Measurements from ENCODE around the gene GUCY2C. TPM values are rescaled to one million over a fixed set of nuclear protein-coding genes. Genes with fewer than 3 reads are reported as not detected.

The GUCY2C gene
- total RNA-seq, 1 experiment from 2014 or later = 0.48 TPM

- no peak overlapping the region for H3K4me2 ChIP-seq (ENCODE audit: low read depth, low read length, poor library complexity, severe bottlenecking)
- no peak overlapping the region for H3K9ac ChIP-seq (ENCODE audit: low read length)
- no peaks in the 10 kb centered on the region for H3K36me3 ChIP-seq (ENCODE audit: insufficient read depth, low read length)
- H3K27me3 ChIP-seq (ENCODE audit: low read length) = no peaks in the 10 kb centered on the region
- no peaks in the 10 kb centered on the region for H4K20me1 ChIP-seq (ENCODE audit: insufficient read depth, low read depth, low read length)
- no peak overlapping the region for H3K27ac ChIP-seq (ENCODE audit: low read length)
- no peaks in the 10 kb centered on the region for H3K9me3 ChIP-seq (ENCODE audit: low read length)
- no peak overlapping the region for H3K4me3 ChIP-seq (ENCODE audit: low read length)
- peak; percentile 76 for DNase-seq
- no peaks in the 10 kb centered on the region for H3K79me2 ChIP-seq (ENCODE audit: low read length)
- H3K9me2 ChIP-seq (replicated peaks; ENCODE audit: insufficient read depth, low read length) = no peaks in the 10 kb centered on the region
- peaks cover 43% of the 10 kb centered on the region for H3K4me1 ChIP-seq (ENCODE audit: low read length)
- H2AFZ ChIP-seq (ENCODE audit: low read length) = no peak overlapping the region
Measured at GRCh38 chr12:14572401-14572800, 124.0 kb downstream of the GUCY2C start.

DNA sequence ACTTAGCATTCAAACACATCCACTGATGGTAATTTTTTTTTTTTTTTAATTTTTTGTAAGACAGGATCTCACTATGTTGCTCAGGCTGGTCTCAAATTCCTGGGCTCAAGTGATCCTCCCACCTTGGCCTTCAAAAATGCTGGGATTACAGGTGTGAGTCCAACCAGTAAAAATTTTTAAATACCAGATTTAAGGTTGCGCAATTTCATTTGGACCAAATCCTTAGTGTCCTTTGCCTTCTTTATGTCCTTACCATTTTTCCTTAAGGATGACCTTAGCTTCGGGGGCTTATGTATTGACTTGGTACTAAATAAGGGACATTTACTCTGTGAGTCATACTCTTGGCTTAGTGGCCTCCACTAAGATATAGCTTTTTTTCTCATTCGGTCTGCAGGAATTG, 124.6 kb downstream of the GUCY2C start:
- H3K27ac ChIP-seq (ENCODE audit: low read length) = no peak overlapping the region
- H3K9me3 ChIP-seq (ENCODE audit: low read length) = no peaks in the 10 kb centered on the region
- H3K4me3 ChIP-seq (ENCODE audit: low read length) = no peak overlapping the region
- no peak overlapping the region for H3K9ac ChIP-seq (ENCODE audit: low read length)
- H3K4me2 ChIP-seq (ENCODE audit: low read depth, low read length, poor library complexity, severe bottlenecking) = no peak overlapping the region
- DNase-seq = no peak
- no peaks in the 10 kb centered on the region for H3K36me3 ChIP-seq (ENCODE audit: insufficient read depth, low read length)
- no peak overlapping the region for H2AFZ ChIP-seq (ENCODE audit: low read length)
- H3K27me3 ChIP-seq (ENCODE audit: low read length) = no peaks in the 10 kb centered on the region
- H3K79me2 ChIP-seq (ENCODE audit: low read length) = no peaks in the 10 kb centered on the region
- peaks cover 37% of the 10 kb centered on the region for H3K4me1 ChIP-seq (ENCODE audit: low read length)
- H3K9me2 ChIP-seq (replicated peaks; ENCODE audit: insufficient read depth, low read length) = no peaks in the 10 kb centered on the region
- no peaks in the 10 kb centered on the region for H4K20me1 ChIP-seq (ENCODE audit: insufficient read depth, low read depth, low read length)

GRCh38 chr12:14570231-14570630, 126.2 kb downstream of the GUCY2C start:
- Histone ChIP-seq H3K4me3 (ENCODE audit: low read length) (no peak overlapping the region), H3K9me2 (replicated peaks; ENCODE audit: insufficient read depth, low read length) (no peaks in the 10 kb centered on the region), H3K79me2 (ENCODE audit: low read length) (no peaks in the 10 kb centered on the region), H3K27ac (ENCODE audit: low read length) (no peak overlapping the region), H3K4me2 (ENCODE audit: low read depth, low read length, poor library complexity, severe bottlenecking) (no peak overlapping the region), H3K9me3 (ENCODE audit: low read length) (no peaks in the 10 kb centered on the region), H3K36me3 (ENCODE audit: insufficient read depth, low read length) (no peaks in the 10 kb centered on the region), H3K9ac (ENCODE audit: low read length) (no peak overlapping the region), H3K27me3 (ENCODE audit: low read length) (no peaks in the 10 kb centered on the region), H3K4me1 (ENCODE audit: low read length) (peaks cover 22% of the 10 kb centered on the region), H4K20me1 (ENCODE audit: insufficient read depth, low read depth, low read length) (no peaks in the 10 kb centered on the region), H2AFZ (ENCODE audit: low read length) (no peak overlapping the region)
- DNase-seq = no peak

GRCh38 chr12:14567351-14568162, 128.8 kb downstream of the GUCY2C start, which contains the start of gene PLBD1:
PLBD1 (minus strand) TSS chr12:14567883; CDS start chr12:14567696, 187 bp downstream.
- H2AFZ ChIP-seq (ENCODE audit: low read length) = no peak within 1 kb of the TSS
- peaks cover 5% of the 10 kb centered on the region; the same call in 1 of the 2 replicates for H3K4me1 ChIP-seq (ENCODE audit: low read length)
- H3K27me3 ChIP-seq (ENCODE audit: low read length) = no peaks in the 10 kb centered on the region
- no peak within 1 kb of the TSS for H3K4me3 ChIP-seq (ENCODE audit: low read length)
- H3K27ac ChIP-seq (ENCODE audit: low read length) = no peak within 1 kb of the TSS
- no peak within 1 kb of the TSS for H3K4me2 ChIP-seq (ENCODE audit: low read depth, low read length, poor library complexity, severe bottlenecking)
- H3K9me2 ChIP-seq (replicated peaks; ENCODE audit: insufficient read depth, low read length) = no peaks in the 10 kb centered on the region
- no peaks in the 10 kb centered on the region for H3K9me3 ChIP-seq (ENCODE audit: low read length)
- no peaks in the 10 kb centered on the region for H4K20me1 ChIP-seq (ENCODE audit: insufficient read depth, low read depth, low read length)
- H3K79me2 ChIP-seq (ENCODE audit: low read length) = no peaks in the 10 kb centered on the region
- DNase-seq = no peak
- no peak within 1 kb of the TSS for H3K9ac ChIP-seq (ENCODE audit: low read length)
- no peaks in the 10 kb centered on the region for H3K36me3 ChIP-seq (ENCODE audit: insufficient read depth, low read length)

DNA sequence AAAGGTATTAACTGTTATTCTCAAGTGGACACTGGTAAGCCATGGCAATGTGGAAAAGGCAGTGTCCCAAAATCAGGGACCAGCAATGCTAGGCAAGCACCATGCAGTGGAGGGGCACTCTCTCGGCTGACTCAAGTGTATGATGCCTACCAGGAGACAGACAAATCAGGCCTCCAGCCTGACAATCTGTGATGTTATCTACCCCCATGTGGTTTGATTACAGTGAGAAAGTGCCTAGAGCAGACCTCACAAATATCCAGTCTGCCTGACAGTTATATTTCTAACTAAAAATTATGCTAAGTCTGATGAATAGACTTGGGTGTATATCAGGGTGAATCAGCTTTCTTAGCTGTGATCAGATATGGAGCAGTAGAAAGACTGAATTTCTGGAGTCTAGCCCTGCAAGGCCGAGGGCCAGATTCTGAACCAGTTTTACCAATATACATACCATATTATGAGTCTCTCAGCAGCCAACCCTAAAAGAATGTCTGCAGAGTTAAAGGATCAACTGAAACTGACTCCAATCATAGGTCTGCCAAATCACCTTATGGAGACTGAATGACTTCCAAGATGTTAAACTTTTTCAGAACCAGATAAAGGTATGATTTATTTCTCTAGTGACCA, 132.0 kb downstream of the GUCY2C start:
- H3K79me2 ChIP-seq (ENCODE audit: low read length) = no peaks in the 10 kb centered on the region
- no peak overlapping the region for H2AFZ ChIP-seq (ENCODE audit: low read length)
- no peak overlapping the region for H3K9ac ChIP-seq (ENCODE audit: low read length)
- H3K4me3 ChIP-seq (ENCODE audit: low read length) = no peak overlapping the region
- no peaks in the 10 kb centered on the region for H3K4me1 ChIP-seq (ENCODE audit: low read length)
- no peak overlapping the region for H3K4me2 ChIP-seq (ENCODE audit: low read depth, low read length, poor library complexity, severe bottlenecking)
- H3K27me3 ChIP-seq (ENCODE audit: low read length) = no peaks in the 10 kb centered on the region
- H3K36me3 ChIP-seq (ENCODE audit: insufficient read depth, low read length) = no peaks in the 10 kb centered on the region
- no peak for DNase-seq
- H3K9me3 ChIP-seq (ENCODE audit: low read length) = no peaks in the 10 kb centered on the region
- H3K9me2 ChIP-seq (replicated peaks; ENCODE audit: insufficient read depth, low read length) = no peaks in the 10 kb centered on the region
- H4K20me1 ChIP-seq (ENCODE audit: insufficient read depth, low read depth, low read length) = no peaks in the 10 kb centered on the region
- no peak overlapping the region for H3K27ac ChIP-seq (ENCODE audit: low read length)

- Histone ChIP-seq H3K4me1 (ENCODE audit: low read length) (peaks cover 8% of the 10 kb centered on the region), H3K4me2 (ENCODE audit: low read depth, low read length, poor library complexity, severe bottlenecking) (no peak overlapping the region), H3K27ac (ENCODE audit: low read length) (no peak overlapping the region), H3K36me3 (ENCODE audit: insufficient read depth, low read length) (no peaks in the 10 kb centered on the region), H3K79me2 (ENCODE audit: low read length) (no peaks in the 10 kb centered on the region), H3K9me3 (ENCODE audit: low read length) (no peaks in the 10 kb centered on the region), H4K20me1 (ENCODE audit: insufficient read depth, low read depth, low read length) (no peaks in the 10 kb centered on the region), H3K9me2 (replicated peaks; ENCODE audit: insufficient read depth, low read length) (no peaks in the 10 kb centered on the region), H3K27me3 (ENCODE audit: low read length) (no peaks in the 10 kb centered on the region), H3K9ac (ENCODE audit: low read length) (no peak overlapping the region), H2AFZ (ENCODE audit: low read length) (no peak overlapping the region), H3K4me3 (ENCODE audit: low read length) (no peak overlapping the region)
- DNase-seq = no peak
Measured at GRCh38 chr12:14563046-14563445, 133.4 kb downstream of the GUCY2C start.

Other genes with a start within 250 kb of the GUCY2C start
- not detected in 2 replicates for gene PLBD1, start 128.7 kb downstream of the GUCY2C start, total RNA-seq (2014; rRNA removed; shearing (Covaris generic); ENCODE audit: low replicate concordance)
- gene WBP11, start 106.9 kb upstream of the GUCY2C start, total RNA-seq (2014; rRNA removed; shearing (Covaris generic); ENCODE audit: low replicate concordance) = 22.5 and 22.7 TPM in 2 replicates
- 0.52 and 0.69 TPM in 2 replicates for gene C12orf60, start 107.1 kb upstream of the GUCY2C start, total RNA-seq (2014; rRNA removed; shearing (Covaris generic); ENCODE audit: low replicate concordance)
- gene SMCO3, start 117.6 kb upstream of the GUCY2C start, total RNA-seq (2014; rRNA removed; shearing (Covaris generic); ENCODE audit: low replicate concordance) = not detected in 2 replicates
- gene ART4, start 146.9 kb upstream of the GUCY2C start, total RNA-seq (2014; rRNA removed; shearing (Covaris generic); ENCODE audit: low replicate concordance) = not detected in 2 replicates
- gene MGP, start 189.3 kb upstream of the GUCY2C start, total RNA-seq (2014; rRNA removed; shearing (Covaris generic); ENCODE audit: low replicate concordance) = not detected in 2 replicates
- 0.18 and 0.60 TPM in 2 replicates for gene ERP27, start 241.9 kb upstream of the GUCY2C start, total RNA-seq (2014; rRNA removed; shearing (Covaris generic); ENCODE audit: low replicate concordance)

All from Karpas-422 (cell line).